ENCODE data around the gene CPE. TPM values are rescaled to one million over a fixed set of nuclear protein-coding genes. Genes with fewer than 3 reads are reported as not detected.
A peak's percentile ranks its signal among the peaks of the same experiment; 100 is the strongest.

CPE gene
- total RNA-seq, 1 experiment from 2014 or later, result 32.6 TPM

GRCh38 chr4:165355900-165356300 lies 22.9 kb upstream of the CPE start:
- Histone ChIP-seq H3K4me3 (ENCODE audit: insufficient read depth, low read depth, low read length) (no peak overlapping the region), H3K27me3 (ENCODE audit: control insufficient read depth, insufficient read depth, low read length) (no peaks in the 10 kb centered on the region), H3K36me3 (replicated peaks; ENCODE audit: control insufficient read depth, insufficient read depth, low read length) (no peaks in the 10 kb centered on the region)
- DNase-seq, result peak; percentile 26

DNA sequence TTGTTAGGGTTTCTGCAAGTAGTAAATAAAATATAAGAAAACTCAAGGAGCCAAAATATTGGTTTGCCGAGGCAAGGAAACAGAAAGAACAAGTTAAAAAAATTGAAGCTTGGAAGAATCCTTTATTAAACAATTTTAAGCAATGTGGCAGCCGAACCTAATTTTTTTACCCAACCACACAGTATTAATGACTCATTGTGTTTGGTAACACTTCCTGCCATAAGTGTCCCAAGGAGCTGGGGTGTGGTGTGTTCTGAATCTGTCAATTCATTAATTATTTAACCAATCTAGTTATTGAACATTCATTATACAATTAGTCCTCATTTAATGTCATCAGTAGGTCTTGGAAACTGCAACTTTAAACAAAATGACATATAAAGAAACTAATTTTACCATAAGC lies 19.3 kb upstream of the CPE start:
- no peak for DNase-seq
- no peaks in the 10 kb centered on the region for H3K36me3 ChIP-seq (replicated peaks; ENCODE audit: control insufficient read depth, insufficient read depth, low read length)
- no peak overlapping the region for H3K4me3 ChIP-seq (ENCODE audit: insufficient read depth, low read depth, low read length)
- H3K27me3 ChIP-seq (ENCODE audit: control insufficient read depth, insufficient read depth, low read length), result no peaks in the 10 kb centered on the region

- Histone ChIP-seq H3K4me3 (ENCODE audit: insufficient read depth, low read depth, low read length) (no peak overlapping the region), H3K27me3 (ENCODE audit: control insufficient read depth, insufficient read depth, low read length) (no peaks in the 10 kb centered on the region), H3K36me3 (replicated peaks; ENCODE audit: control insufficient read depth, insufficient read depth, low read length) (no peaks in the 10 kb centered on the region)
- DNase-seq, result no peak
These were observed 18.6 kb upstream of the CPE start for GRCh38 chr4:165360041-165360695.

GRCh38 chr4:165360985-165361670 lies 17.7 kb upstream of the CPE start:
- no peak overlapping the region for H3K4me3 ChIP-seq (ENCODE audit: insufficient read depth, low read depth, low read length)
- no peak for DNase-seq
- no peaks in the 10 kb centered on the region for H3K27me3 ChIP-seq (ENCODE audit: control insufficient read depth, insufficient read depth, low read length)
- H3K36me3 ChIP-seq (replicated peaks; ENCODE audit: control insufficient read depth, insufficient read depth, low read length), result no peaks in the 10 kb centered on the region

GRCh38 chr4:165361810-165362209 lies 17.0 kb upstream of the CPE start:
- DNase-seq, result no peak
- H3K36me3 ChIP-seq (replicated peaks; ENCODE audit: control insufficient read depth, insufficient read depth, low read length), result no peaks in the 10 kb centered on the region
- H3K4me3 ChIP-seq (ENCODE audit: insufficient read depth, low read depth, low read length), result no peak overlapping the region
- H3K27me3 ChIP-seq (ENCODE audit: control insufficient read depth, insufficient read depth, low read length), result no peaks in the 10 kb centered on the region

DNA sequence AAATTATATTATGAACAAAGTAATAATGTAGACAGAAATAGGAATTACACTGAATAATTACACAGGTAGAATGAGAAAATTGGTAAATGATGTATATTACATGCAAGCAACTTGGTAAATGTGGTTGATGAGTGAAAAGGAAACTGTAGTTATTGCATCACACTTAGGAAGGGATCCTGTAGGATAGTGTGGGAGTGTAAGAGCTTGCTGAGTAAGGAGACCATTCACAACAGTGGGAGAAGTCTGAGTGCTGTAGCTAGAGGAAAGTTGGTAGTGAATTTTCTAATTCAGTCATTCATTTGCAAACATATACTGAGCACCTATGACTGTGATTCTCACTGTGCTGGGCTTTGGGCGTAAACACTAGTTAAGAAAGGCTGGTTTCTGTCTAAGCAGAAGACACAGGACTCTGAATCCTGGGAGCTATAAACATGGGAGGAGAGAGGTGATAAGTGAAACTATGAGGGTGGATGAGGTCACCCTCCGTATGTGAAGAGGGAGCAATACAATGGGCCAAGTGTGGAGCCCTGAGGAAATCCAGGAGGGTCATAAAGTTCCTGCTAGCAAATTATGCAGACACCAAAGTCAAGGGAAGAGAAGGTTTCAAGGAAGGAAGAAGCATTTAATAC lies 14.2 kb upstream of the CPE start:
- H3K36me3 ChIP-seq (replicated peaks; ENCODE audit: control insufficient read depth, insufficient read depth, low read length), result no peaks in the 10 kb centered on the region
- no peak for DNase-seq
- H3K4me3 ChIP-seq (ENCODE audit: insufficient read depth, low read depth, low read length), result no peak overlapping the region
- no peaks in the 10 kb centered on the region for H3K27me3 ChIP-seq (ENCODE audit: control insufficient read depth, insufficient read depth, low read length)

GRCh38 chr4:165367040-165367439 lies 11.8 kb upstream of the CPE start:
- H3K36me3 ChIP-seq (replicated peaks; ENCODE audit: control insufficient read depth, insufficient read depth, low read length), result no peaks in the 10 kb centered on the region
- no peak overlapping the region for H3K4me3 ChIP-seq (ENCODE audit: insufficient read depth, low read depth, low read length)
- DNase-seq, result no peak

DNA sequence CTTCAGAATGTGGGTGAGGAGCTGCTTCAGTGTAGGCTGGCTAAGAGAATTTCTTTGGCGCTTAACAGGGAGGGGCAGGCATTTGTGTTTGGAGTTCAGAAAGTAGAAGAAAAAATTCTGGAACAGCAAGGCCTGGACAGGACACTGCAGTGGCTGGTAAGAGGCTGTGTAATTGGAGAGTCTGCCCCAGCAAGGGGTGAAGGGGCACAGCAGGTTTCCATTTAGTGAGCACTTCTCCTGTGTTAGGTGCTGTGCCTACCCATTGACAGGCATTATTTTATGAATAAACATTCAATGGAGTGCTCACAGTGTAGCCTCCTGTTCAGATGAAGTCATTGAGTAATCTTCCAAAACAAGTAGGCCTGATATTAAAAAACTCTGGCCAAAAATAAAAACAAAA lies 10.7 kb upstream of the CPE start:
- no peaks in the 10 kb centered on the region for H3K36me3 ChIP-seq (replicated peaks; ENCODE audit: control insufficient read depth, insufficient read depth, low read length)
- no peak for DNase-seq
- H3K27me3 ChIP-seq (ENCODE audit: control insufficient read depth, insufficient read depth, low read length), result no peaks in the 10 kb centered on the region
- H3K4me3 ChIP-seq (ENCODE audit: insufficient read depth, low read depth, low read length), result no peak overlapping the region

More at GRCh38 chr4:165367040-165367439, 11.8 kb upstream of the CPE start:
- no peaks in the 10 kb centered on the region for H3K27me3 ChIP-seq (ENCODE audit: control insufficient read depth, insufficient read depth, low read length)

- no peak for DNase-seq
- H3K27me3 ChIP-seq (ENCODE audit: control insufficient read depth, insufficient read depth, low read length), result no peaks in the 10 kb centered on the region
- no peak overlapping the region for H3K4me3 ChIP-seq (ENCODE audit: insufficient read depth, low read depth, low read length)
- H3K36me3 ChIP-seq (replicated peaks; ENCODE audit: control insufficient read depth, insufficient read depth, low read length), result no peaks in the 10 kb centered on the region
These were observed 10.2 kb upstream of the CPE start for GRCh38 chr4:165368567-165368966.

DNA sequence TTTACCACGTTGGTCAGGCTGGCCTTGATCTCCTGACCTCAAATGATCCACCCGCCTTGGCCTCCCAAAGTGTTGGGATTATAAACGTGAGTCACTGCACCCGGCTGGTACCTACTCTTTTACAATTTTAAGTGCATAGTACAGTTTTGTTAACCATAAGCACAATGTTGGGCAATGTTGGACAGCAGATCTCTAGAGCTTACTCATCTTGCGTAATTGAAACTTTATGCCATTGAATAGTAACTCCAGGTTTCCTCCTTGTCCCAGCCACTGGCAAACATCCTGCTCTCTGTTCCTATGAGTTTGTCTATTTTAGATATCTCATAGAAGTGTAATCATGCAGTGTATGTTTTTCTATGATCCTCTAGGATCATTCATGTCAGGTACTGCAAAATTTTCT lies 9.3 kb upstream of the CPE start:
- no peak overlapping the region for H3K4me3 ChIP-seq (ENCODE audit: insufficient read depth, low read depth, low read length)
- H3K36me3 ChIP-seq (replicated peaks; ENCODE audit: control insufficient read depth, insufficient read depth, low read length), result no peaks in the 10 kb centered on the region
- H3K27me3 ChIP-seq (ENCODE audit: control insufficient read depth, insufficient read depth, low read length), result no peaks in the 10 kb centered on the region
- DNase-seq, result no peak

- H3K36me3 ChIP-seq (replicated peaks; ENCODE audit: control insufficient read depth, insufficient read depth, low read length), result no peaks in the 10 kb centered on the region
- DNase-seq, result no peak
- no peak overlapping the region for H3K4me3 ChIP-seq (ENCODE audit: insufficient read depth, low read depth, low read length)
- no peaks in the 10 kb centered on the region for H3K27me3 ChIP-seq (ENCODE audit: control insufficient read depth, insufficient read depth, low read length)
These were observed 8.3 kb upstream of the CPE start for GRCh38 chr4:165370530-165370929.

DNA sequence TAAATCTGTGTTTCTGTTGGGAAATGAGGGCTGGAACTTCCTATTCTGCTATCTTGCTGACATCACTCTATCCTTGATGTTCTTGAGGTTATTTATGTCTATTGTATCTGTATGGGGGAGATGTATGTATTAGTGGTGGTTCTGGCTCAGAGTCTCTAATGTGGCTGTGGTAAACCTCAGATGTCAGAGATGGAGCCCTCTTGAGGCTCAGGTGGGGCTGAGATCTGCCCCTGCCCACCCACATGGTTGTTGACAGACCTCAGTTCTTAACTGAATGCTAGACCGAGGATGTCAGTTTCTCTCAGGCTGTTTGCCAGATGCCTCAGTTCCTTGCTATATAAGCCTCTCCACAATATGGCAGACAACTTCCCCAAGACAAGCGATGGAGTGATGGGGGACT lies 3.3 kb upstream of the CPE start:
- H3K27me3 ChIP-seq (ENCODE audit: control insufficient read depth, insufficient read depth, low read length), result peaks cover 19% of the 10 kb centered on the region
- H3K36me3 ChIP-seq (replicated peaks; ENCODE audit: control insufficient read depth, insufficient read depth, low read length), result no peaks in the 10 kb centered on the region
- DNase-seq, result no peak
- H3K4me3 ChIP-seq (ENCODE audit: insufficient read depth, low read depth, low read length), result no peak overlapping the region

- H3K36me3 ChIP-seq (replicated peaks; ENCODE audit: control insufficient read depth, insufficient read depth, low read length), result no peaks in the 10 kb centered on the region
These were observed 437 bp upstream of the CPE start for GRCh38 chr4:165378398-165378744.

GRCh38 chr4:165379678-165380064 lies 863 bp downstream of the CPE start:
- no peaks in the 10 kb centered on the region for H3K36me3 ChIP-seq (replicated peaks; ENCODE audit: control insufficient read depth, insufficient read depth, low read length)
- DNase-seq, result peak; percentile 53
- H3K4me3 ChIP-seq (ENCODE audit: insufficient read depth, low read depth, low read length), result peak overlapping the region; percentile 62
- peaks cover 19% of the 10 kb centered on the region for H3K27me3 ChIP-seq (ENCODE audit: control insufficient read depth, insufficient read depth, low read length)

More at GRCh38 chr4:165378398-165378744, 437 bp upstream of the CPE start:
- peaks cover 19% of the 10 kb centered on the region for H3K27me3 ChIP-seq (ENCODE audit: control insufficient read depth, insufficient read depth, low read length)
- peak overlapping the region; percentile 62 for H3K4me3 ChIP-seq (ENCODE audit: insufficient read depth, low read depth, low read length)
- no peak for DNase-seq

DNA sequence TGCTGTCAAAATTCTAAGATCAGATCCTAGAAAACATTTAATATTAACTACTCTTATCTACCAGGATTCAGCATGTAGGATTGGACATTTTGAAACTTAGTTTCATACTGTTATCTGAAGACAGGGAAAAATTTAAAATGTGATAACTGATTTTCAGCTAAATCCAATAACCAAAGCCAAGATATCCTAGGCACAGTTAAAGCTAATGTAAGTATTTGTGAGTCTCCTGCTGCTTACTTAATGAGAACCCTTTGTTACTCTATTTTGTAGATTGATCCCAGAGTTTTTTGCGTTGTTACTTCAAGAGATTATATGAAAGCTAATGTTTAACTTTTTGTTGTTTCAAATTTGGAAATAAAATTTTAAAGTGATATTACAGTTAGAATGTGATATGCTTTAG lies 2.0 kb downstream of the CPE start:
- no peak overlapping the region for H3K4me3 ChIP-seq (ENCODE audit: insufficient read depth, low read depth, low read length)
- DNase-seq, result no peak
- H3K27me3 ChIP-seq (ENCODE audit: control insufficient read depth, insufficient read depth, low read length), result peaks cover 19% of the 10 kb centered on the region
- no peaks in the 10 kb centered on the region for H3K36me3 ChIP-seq (replicated peaks; ENCODE audit: control insufficient read depth, insufficient read depth, low read length)

All from H7 (cell line).